Trophoblast cell (in vitro differentiated cells and primary cell): Measurements from ENCODE around the gene FAM216A.
A peak's percentile ranks its signal among the peaks of the same experiment; 100 is the strongest.

Experiments
- DNase-seq, 2 donors: peaks; one replicate each; pipeline ENCODE4 v3.0.0-alpha.2; 2016
- H2AFZ ChIP-seq: 2 replicates; pipeline ENCODE4 v1.6.1; 2013; ENCODE audit warnings: low read length, moderate library complexity, mild to moderate bottlenecking; ENCODE audit not compliant: insufficient read depth, poor library complexity
- H2AK5ac ChIP-seq: 2 replicates; pipeline ENCODE4 v1.6.1; 2013; ENCODE audit warnings: mild to moderate bottlenecking, low read length
- H2BK120ac ChIP-seq: 2 replicates; pipeline ENCODE4 v1.6.1; 2013; ENCODE audit warnings: low read length, mild to moderate bottlenecking, moderate library complexity; ENCODE audit not compliant: insufficient read depth, poor library complexity
- H2BK12ac ChIP-seq: 2 replicates; pipeline ENCODE4 v1.6.1; 2013; ENCODE audit warnings: mild to moderate bottlenecking, low read length, moderate library complexity
- H2BK5ac ChIP-seq: 2 replicates; pipeline ENCODE4 v1.6.1; 2013; ENCODE audit warnings: low read length, low read depth, moderate library complexity, mild to moderate bottlenecking; ENCODE audit not compliant: poor library complexity
- H3K14ac ChIP-seq: 2 replicates; pipeline ENCODE4 v1.6.1; 2013; ENCODE audit warnings: mild to moderate bottlenecking, low read length
- H3K18ac ChIP-seq: 2 replicates; pipeline ENCODE4 v1.6.1; 2013; ENCODE audit warnings: mild to moderate bottlenecking, low read length
- H3K23ac ChIP-seq: 2 replicates; pipeline ENCODE4 v1.6.1; 2013; ENCODE audit warnings: low read length
- H3K27ac ChIP-seq: 2 replicates; pipeline ENCODE4 v1.5.1; 2013; ENCODE audit warnings: low read depth, mild to moderate bottlenecking, inconsistent platforms, low read length, moderate library complexity
- H3K27me3 ChIP-seq: 2 replicates; pipeline ENCODE4 v1.6.1; 2013; ENCODE audit warnings: inconsistent platforms, mild to moderate bottlenecking, low read length, moderate library complexity; ENCODE audit not compliant: insufficient read depth
- H3K36me3 ChIP-seq, 2 experiments: 1 replicate in 1 of 2; 2 replicates in 1 of 2; pipeline ENCODE4 v1.6.1; 2013; ENCODE audit warnings: low read length in 2 of 2, mild to moderate bottlenecking in 2 of 2, moderate library complexity in 1 of 2; ENCODE audit not compliant: insufficient read depth in 2 of 2, control insufficient read depth in 1 of 2
- H3K4ac ChIP-seq: 2 replicates; pipeline ENCODE4 v1.6.1; 2013; ENCODE audit warnings: low read depth, mild to moderate bottlenecking, low read length, moderate library complexity
- H3K4me1 ChIP-seq, 2 experiments: 1 replicate in 1 of 2; 2 replicates in 1 of 2; pipeline ENCODE4 v1.6.1; 2013; ENCODE audit warnings: low read length in 2 of 2, mild to moderate bottlenecking in 2 of 2, moderate library complexity in 1 of 2; ENCODE audit not compliant: insufficient read depth in 2 of 2, control insufficient read depth in 1 of 2
- H3K4me2 ChIP-seq: 2 replicates; pipeline ENCODE4 v1.6.1; 2013; ENCODE audit warnings: inconsistent platforms, mild to moderate bottlenecking, low read length, moderate library complexity
- H3K4me3 ChIP-seq: 2 replicates; pipeline ENCODE4 v1.5.1; 2013; ENCODE audit warnings: mild to moderate bottlenecking, low read depth, low read length, inconsistent platforms
- H3K79me1 ChIP-seq: one replicate; pipeline ENCODE4 v1.6.1; 2013; ENCODE audit warnings: low read length
- H3K79me2 ChIP-seq: 2 replicates; pipeline ENCODE4 v1.6.1; 2013; ENCODE audit warnings: low read length, mild to moderate bottlenecking; ENCODE audit not compliant: control insufficient read depth, insufficient read depth, poor library complexity
- H3K9ac ChIP-seq: 2 replicates; pipeline ENCODE4 v1.6.1; 2013; ENCODE audit warnings: mild to moderate bottlenecking, low read length
- H3K9me3 ChIP-seq: 2 replicates; pipeline ENCODE4 v1.6.1; 2013; ENCODE audit warnings: low read depth, mild to moderate bottlenecking, control low read depth, inconsistent platforms, low read length; ENCODE audit not compliant: insufficient read depth
- H4K12ac ChIP-seq: 2 replicates; pipeline ENCODE4 v1.6.1; 2013; ENCODE audit warnings: low read depth, mild to moderate bottlenecking, low read length, moderate library complexity
- H4K8ac ChIP-seq: 2 replicates; pipeline ENCODE4 v1.6.1; 2013; ENCODE audit warnings: low read depth, mild to moderate bottlenecking, low read length, moderate library complexity
- H4K91ac ChIP-seq: one replicate; pipeline ENCODE4 v1.6.1; 2013; ENCODE audit warnings: low read depth, mild to moderate bottlenecking, low read length, moderate library complexity
- WGBS: extraction: QIAGEN DNeasy Blood & Tissue Kit; methylation state at CpG from one replicate; pipeline ENCODE4 v1.1.7; 2013; ENCODE audit warnings: missing lambda C conversion rate; ENCODE audit not compliant: insufficient read length, insufficient coverage; ENCODE audit errors: extremely low coverage; 5-methylcytosine and 5-hydroxymethylcytosine counted together

FAM216A gene

GRCh38 chr12:110436231-110436630 is 32.4 kb upstream of the FAM216A start:
- H4K12ac ChIP-seq = no peak overlapping the region
- no peak overlapping the region for H3K14ac ChIP-seq
- no peak overlapping the region for H3K9ac ChIP-seq
- H4K8ac ChIP-seq = no peak overlapping the region
- DNase-seq = no peak
- H4K91ac ChIP-seq = no peak overlapping the region
- no peak overlapping the region for H3K4ac ChIP-seq
- no peaks in the 10 kb centered on the region for H3K27me3 ChIP-seq
- WGBS = no CpG with 5 or more reads among the region's 2 CpGs
- H2AK5ac ChIP-seq = no peak overlapping the region
- no peaks in the 10 kb centered on the region for H3K4me1 ChIP-seq
- H3K79me1 ChIP-seq = no peaks in the 10 kb centered on the region
- no peak overlapping the region for H2BK120ac ChIP-seq
- no peak overlapping the region for H2BK5ac ChIP-seq
- no peak overlapping the region for H3K4me3 ChIP-seq
- no peak overlapping the region for H3K18ac ChIP-seq
- H3K9me3 ChIP-seq = no peaks in the 10 kb centered on the region
- H3K4me2 ChIP-seq = no peak overlapping the region
- no peaks in the 10 kb centered on the region for H3K79me2 ChIP-seq
- H2BK12ac ChIP-seq = no peak overlapping the region
- no peak overlapping the region for H3K27ac ChIP-seq
- H2AFZ ChIP-seq = no peak overlapping the region
- H3K23ac ChIP-seq = no peak overlapping the region
- H3K36me3 ChIP-seq = peaks cover 30 to 38% of the 10 kb centered on the region in 2 experiments

GRCh38 chr12:110444455-110444854 is 24.2 kb upstream of the FAM216A start:
- Histone ChIP-seq H3K18ac (no peak overlapping the region), H3K4me1 (peaks cover 4 to 5% of the 10 kb centered on the region in 2 experiments), H3K4me2 (no peak overlapping the region), H3K9me3 (no peaks in the 10 kb centered on the region), H3K79me2 (peaks cover 9% of the 10 kb centered on the region), H3K4me3 (no peak overlapping the region), H3K27me3 (no peaks in the 10 kb centered on the region), H4K8ac (no peak overlapping the region), H2AFZ (no peak overlapping the region), H3K23ac (no peak overlapping the region), H3K4ac (no peak overlapping the region), H3K79me1 (peaks cover under 1% of the 10 kb centered on the region), H3K27ac (no peak overlapping the region), H3K14ac (no peak overlapping the region), H2BK12ac (no peak overlapping the region), H3K36me3 (peaks cover 26 to 36% of the 10 kb centered on the region in 2 experiments), H2BK120ac (no peak overlapping the region), H2BK5ac (no peak overlapping the region), H2AK5ac (no peak overlapping the region), H4K12ac (no peak overlapping the region), H3K9ac (no peak overlapping the region), H4K91ac (no peak overlapping the region)
- WGBS = no CpG with 5 or more reads among the region's 3 CpGs
- no peak for DNase-seq

- Histone ChIP-seq H3K4ac (peak within 1 kb of the TSS; percentile 100), H3K36me3 (peaks cover 7 to 8% of the 10 kb centered on the region in 2 experiments), H3K79me2 (peaks cover 15% of the 10 kb centered on the region), H3K4me2 (peak within 1 kb of the TSS; percentile 59), H2BK5ac (peak within 1 kb of the TSS; percentile 87), H3K23ac (no peak within 1 kb of the TSS), H4K91ac (peak within 1 kb of the TSS; percentile 99), H3K79me1 (peaks cover 7% of the 10 kb centered on the region), H3K9ac (peak within 1 kb of the TSS; percentile 72), H4K8ac (peak within 1 kb of the TSS; percentile 99), H2BK120ac (peak within 1 kb of the TSS; percentile 77), H3K27me3 (no peaks in the 10 kb centered on the region), H2AK5ac (peak within 1 kb of the TSS; percentile 98), H2BK12ac (no peak within 1 kb of the TSS), H3K4me3 (peak within 1 kb of the TSS; percentile 84), H2AFZ (peak within 1 kb of the TSS; percentile 99), H3K27ac (peak within 1 kb of the TSS; percentile 79), H3K14ac (peak within 1 kb of the TSS; percentile 99), H4K12ac (peak within 1 kb of the TSS; percentile 92), H3K18ac (peak within 1 kb of the TSS; percentile 99), H3K9me3 (no peaks in the 10 kb centered on the region), H3K4me1 (peaks cover 4 to 5% of the 10 kb centered on the region in 2 experiments)
- no CpG with 5 or more reads among the region's 51 CpGs for WGBS
- DNase-seq = peak; percentile 97 to 98
Measured at GRCh38 chr12:110449799-110450497, 18.7 kb upstream of the FAM216A start, which contains the start of gene ARPC3. ARPC3 (minus strand) TSS chr12:110450337; CDS start chr12:110450260, 77 bp downstream.

- H2BK12ac ChIP-seq = no peak overlapping the region
- no peak overlapping the region for H4K12ac ChIP-seq
- H3K36me3 ChIP-seq = peaks cover 8 to 10% of the 10 kb centered on the region in 2 experiments
- no peak overlapping the region for H3K4ac ChIP-seq
- no peak overlapping the region for H3K14ac ChIP-seq
- H3K79me2 ChIP-seq = peaks cover 15% of the 10 kb centered on the region
- peaks cover 7% of the 10 kb centered on the region for H3K79me1 ChIP-seq
- no CpG with 5 or more reads among the region's 1 CpG for WGBS
- no peaks in the 10 kb centered on the region for H3K9me3 ChIP-seq
- H4K91ac ChIP-seq = no peak overlapping the region
- H3K23ac ChIP-seq = no peak overlapping the region
- no peak overlapping the region for H3K4me2 ChIP-seq
- no peak overlapping the region for H3K4me3 ChIP-seq
- no peak overlapping the region for H3K27ac ChIP-seq
- no peak overlapping the region for H2BK5ac ChIP-seq
- no peak overlapping the region for H4K8ac ChIP-seq
- no peak overlapping the region for H2BK120ac ChIP-seq
- no peak overlapping the region for H3K18ac ChIP-seq
- DNase-seq = no peak
- no peaks in the 10 kb centered on the region for H3K27me3 ChIP-seq
- H3K4me1 ChIP-seq = peaks cover 4 to 5% of the 10 kb centered on the region in 2 experiments
- no peak overlapping the region for H2AK5ac ChIP-seq
- no peak overlapping the region for H2AFZ ChIP-seq
- no peak overlapping the region for H3K9ac ChIP-seq
Measured at GRCh38 chr12:110451263-110451662, 17.4 kb upstream of the FAM216A start.
